ENCODE measurements around the gene STOM.
"Not testable (repeated sequence)": the region's sequence is repeated elsewhere in the genome, so short reads cannot be mapped to it uniquely, and the experiment has no call there.

STOM gene

DNA sequence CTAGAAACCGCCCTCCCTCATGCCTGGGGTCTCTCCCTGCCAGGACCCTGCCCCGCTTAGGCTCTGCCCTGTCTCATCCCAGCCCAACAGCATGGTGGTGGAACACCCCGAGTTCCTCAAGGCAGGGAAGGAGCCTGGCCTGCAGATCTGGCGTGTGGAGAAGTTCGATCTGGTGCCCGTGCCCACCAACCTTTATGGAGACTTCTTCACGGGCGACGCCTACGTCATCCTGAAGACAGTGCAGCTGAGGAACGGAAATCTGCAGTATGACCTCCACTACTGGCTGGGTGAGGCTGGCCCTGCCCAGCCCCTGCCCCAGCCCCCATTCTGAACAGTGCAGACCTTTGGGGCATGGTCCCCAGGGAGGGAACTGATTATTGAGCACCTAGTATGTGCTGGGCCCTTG lies 68.2 kb downstream of the STOM start:
- no peak for DNase-seq (ENCODE audit: low spot score)

DNA sequence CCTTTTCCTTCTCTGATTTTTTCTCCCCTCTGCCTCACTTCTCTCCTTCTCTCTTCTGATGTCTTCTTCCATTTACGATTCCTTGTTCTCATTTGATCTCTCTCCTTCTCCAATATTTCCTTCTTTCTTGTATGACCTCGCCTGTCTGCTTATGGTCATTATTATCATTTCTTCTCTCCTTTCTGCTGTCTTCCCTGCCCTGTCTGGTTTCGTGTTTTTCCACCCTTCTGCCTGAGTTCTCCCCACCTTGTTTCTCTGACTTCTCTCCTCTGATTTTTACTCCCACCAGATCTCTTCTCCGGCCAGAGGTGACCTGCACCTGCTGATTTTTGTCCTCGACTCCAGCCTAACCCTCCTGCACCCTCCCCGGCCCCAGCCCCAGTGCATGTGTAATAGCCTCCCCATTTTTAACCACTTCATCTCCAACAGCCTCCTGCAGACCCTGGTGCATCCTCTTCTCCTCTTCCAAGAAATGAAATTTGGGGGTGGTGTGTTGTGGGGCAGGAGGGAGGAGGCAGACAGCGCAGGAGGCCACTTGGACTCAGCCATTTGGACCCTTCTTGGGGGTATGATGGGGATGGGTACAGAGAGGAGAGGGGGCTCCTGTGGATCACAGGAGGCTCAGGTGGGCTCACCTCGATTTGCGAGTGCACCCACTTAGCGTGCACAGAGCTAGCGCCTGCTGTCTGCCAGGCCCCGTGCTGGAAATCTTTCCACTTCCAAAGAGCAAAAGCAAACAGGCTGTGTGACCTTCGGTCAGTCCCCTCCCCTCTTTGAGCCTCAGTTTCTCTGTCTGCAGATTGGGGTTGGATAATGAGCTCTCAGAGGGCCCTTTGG lies 69.5 kb downstream of the STOM start:
- DNase-seq (ENCODE audit: low spot score), result no peak

DNA sequence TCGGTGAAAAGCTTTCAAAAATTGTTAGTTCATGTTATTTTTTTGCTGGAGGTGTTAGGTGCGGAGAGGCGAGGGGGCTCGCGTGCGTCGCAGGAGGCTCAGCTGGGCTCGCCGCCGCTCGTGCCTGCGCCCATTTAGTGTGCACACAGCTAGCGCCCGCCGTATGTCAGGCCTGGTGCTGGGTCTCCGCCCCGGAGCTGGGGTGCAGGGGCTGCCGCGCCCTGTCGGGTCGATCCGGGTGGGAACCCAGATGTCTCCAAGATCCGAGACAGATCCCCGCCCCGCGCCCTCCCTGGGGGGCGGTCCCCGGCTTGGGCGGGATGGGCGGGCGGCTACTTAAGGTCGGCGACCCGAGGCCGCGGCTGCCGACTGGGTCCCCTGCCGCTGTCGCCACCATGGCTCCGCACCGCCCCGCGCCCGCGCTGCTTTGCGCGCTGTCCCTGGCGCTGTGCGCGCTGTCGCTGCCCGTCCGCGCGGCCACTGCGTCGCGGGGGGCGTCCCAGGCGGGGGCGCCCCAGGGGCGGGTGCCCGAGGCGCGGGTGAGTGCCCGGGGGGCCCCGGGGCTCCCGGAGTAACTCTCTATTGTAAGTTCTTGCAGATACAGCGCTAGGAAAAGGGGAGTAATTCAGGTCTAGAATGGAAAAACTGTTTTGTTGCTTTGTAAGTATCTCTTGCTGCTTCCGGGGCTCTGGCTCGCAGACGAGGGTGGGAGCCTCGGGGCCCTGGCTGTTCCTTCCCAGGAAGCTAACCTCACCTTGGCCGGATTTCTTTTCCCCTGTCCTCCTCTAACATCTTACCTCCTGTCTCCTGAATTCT lies 70.4 kb downstream of the STOM start:
- DNase-seq (ENCODE audit: low spot score), result no peak

GRCh38 chr9:121298689-121299466 lies 71.2 kb downstream of the STOM start:
- no peak for DNase-seq (ENCODE audit: low spot score)

DNA sequence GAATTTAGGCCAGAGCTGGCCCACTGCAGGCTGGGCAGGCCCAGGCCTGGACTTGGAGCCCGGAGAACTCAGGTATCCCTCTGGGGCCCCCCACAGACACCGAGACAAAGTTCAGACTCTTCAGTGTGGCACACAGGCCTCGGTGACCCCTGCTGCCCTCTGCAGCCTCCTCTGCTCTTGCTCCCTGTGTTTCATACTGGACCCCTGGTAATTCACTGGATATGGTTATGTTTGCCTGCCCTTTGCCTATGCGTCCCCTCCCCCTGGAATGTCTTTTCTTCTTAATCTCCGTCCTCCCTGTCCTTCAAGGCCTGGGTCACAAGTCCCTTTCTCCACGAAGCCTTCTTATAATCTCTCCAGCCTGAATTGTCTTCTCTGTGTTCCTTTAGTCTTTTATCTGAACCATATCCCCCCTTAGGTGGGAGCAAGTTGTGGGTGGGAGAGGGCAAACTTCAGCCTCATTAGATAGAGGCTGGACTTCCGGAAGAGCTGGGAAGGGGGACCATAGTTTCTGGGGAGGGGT lies 72.0 kb downstream of the STOM start:
- DNase-seq (ENCODE audit: low spot score), result no peak

GRCh38 chr9:121297389-121297788 lies 72.7 kb downstream of the STOM start:
- DNase-seq (ENCODE audit: low spot score), result no peak

DNA sequence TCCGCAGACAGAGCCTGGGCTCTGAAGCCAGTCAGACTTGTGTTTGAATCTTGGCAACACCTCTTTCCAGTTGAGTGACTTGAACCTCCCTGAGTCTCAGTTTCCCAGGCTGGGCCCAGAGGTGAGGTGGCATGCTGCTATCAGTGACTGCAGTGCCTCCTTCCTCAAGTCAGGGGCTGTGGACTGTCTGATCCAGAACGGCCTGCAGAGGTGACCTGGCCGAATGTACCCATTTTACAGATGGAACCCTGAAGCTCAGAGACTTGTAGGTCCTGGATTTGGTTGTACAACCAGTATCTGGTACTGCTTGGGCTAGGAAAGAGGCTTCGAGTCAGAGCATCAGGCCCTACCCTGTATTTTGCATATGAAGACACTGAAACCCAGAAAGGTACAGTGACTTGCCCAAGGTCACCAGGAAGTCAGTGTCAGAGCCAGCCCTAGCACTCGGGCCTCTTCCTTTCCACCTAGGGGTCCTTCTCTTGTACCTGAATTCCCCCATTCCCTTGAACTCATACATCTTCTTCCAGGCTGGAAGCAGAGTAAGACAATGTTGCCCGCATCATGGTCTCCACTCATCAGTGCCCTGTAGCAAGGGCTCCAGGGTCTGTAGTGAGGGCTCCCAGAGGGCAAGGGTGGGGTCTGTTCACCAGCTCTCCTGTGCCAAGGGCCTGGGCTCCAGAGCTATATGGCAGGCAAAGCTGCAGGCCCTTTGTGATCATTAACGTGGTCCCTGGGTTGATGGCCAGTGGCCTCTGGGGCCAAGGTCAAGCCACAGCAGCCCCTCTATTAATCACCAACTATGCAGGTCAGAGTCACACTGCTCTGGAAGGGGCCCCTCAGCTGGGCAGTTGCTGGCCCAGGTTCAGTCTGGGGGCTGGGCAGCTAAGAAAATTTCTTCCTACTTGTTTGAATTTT lies 73.6 kb downstream of the STOM start:
- no peak for DNase-seq (ENCODE audit: low spot score)

- DNase-seq (ENCODE audit: low spot score), result no peak
Observed at GRCh38 chr9:121295662-121296191, 74.3 kb downstream of the STOM start.

DNA sequence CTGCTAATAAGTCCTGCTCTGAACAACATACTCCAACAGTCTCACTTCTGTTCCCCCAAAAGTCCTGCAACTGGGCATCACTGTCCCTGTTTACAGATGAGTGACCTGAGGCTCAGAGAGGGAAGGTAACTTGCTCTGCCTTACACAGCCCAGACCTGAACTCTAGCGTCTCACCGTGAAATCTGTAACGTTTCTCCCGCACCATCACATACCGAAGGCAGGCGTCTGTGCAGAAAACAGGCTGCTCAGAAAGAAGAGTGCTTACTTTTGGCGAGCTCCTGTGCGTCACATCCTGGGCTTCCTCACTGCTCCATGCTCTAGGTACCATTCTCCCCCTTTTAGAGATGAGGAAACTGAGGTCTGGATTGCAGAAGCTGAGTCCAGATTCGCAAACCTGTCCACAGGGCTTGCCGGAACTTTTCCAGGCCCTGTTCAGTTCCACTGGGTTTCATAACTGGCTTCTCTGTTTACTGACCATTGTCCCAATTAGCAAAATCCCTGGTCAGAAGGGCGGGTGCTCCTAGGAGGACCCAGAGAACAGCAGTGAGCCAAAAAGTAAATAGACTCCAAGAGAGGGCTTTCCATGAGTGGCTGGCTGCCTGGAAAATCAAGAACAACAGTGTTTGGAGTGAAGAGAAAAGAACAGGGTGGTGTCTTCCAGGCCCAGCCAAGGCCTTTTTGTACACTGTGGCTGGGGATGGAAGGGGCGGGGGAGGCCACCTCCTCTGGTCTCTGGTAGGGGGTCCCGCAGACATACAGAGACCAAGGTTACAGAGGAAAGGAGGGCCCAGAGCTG lies 75.0 kb downstream of the STOM start:
- DNase-seq (ENCODE audit: low spot score), result no peak

DNA sequence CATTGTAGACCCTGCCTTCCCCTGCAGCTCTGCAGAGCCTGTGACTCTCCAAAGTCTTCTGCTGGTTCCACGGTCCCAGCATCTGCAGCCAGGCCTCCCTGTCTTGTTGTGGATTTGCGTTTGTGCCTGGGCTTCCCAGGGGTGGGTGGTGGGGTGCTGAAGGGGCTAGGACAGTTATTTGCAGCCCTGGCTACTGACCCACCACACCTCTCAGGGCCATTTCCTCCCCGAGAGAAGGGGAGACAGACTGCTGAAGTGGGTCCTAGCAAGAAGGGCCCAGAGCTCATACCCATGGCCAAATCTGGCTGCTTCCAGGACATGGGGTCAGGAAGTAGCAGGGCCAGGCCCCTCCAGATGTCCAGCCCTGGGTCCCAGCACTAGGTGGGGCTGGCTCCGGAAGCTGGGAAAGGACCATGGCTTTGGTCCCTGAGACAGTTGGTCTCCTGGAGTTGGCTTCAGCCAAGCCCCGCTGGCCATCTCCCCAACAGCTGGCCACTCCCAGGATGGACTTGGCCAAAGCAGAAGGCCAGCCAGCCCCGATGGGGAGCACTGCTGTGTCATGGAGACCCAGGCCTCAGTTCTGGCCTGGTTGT lies 75.8 kb downstream of the STOM start:
- DNase-seq (ENCODE audit: low spot score), result no peak

- DNase-seq (ENCODE audit: low spot score), result no peak
Observed at GRCh38 chr9:121292801-121293241, 77.2 kb downstream of the STOM start.

GRCh38 chr9:121292051-121292450 lies 78.0 kb downstream of the STOM start:
- DNase-seq (ENCODE audit: low spot score), result no peak

- not testable (repeated sequence) for DNase-seq (ENCODE audit: low spot score)
Observed at GRCh38 chr9:121291536-121291935, 78.5 kb downstream of the STOM start.

DNA sequence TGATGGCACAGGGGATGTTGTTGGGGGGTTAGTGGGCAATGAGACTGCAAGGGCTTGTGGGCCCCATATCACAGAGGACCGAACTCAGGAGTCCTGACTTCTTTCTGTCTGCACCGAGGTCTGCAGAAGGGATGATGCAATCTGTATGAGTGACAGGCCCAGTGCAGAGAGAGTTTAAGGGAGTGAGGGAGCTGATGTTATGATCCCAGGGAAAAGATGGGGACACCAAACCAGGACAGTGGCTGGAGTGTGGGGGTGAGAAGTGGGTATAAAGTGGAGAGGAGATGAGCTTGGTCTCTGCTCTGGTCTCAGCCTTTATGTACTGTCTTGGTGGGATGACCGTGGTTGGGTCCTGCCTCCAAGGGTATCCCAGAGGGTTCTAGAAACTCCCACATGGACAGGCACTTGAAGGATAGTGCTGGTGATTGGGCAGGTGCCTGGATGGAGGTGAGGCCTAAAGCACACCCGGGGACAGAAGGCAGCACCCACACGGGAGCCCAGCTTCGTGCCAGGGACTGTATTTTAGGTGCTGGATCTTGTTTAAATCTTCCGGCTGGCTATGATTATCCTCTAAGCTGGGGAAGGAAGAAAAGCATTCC lies 80.2 kb downstream of the STOM start:
- DNase-seq (ENCODE audit: low spot score), result no peak

DNA sequence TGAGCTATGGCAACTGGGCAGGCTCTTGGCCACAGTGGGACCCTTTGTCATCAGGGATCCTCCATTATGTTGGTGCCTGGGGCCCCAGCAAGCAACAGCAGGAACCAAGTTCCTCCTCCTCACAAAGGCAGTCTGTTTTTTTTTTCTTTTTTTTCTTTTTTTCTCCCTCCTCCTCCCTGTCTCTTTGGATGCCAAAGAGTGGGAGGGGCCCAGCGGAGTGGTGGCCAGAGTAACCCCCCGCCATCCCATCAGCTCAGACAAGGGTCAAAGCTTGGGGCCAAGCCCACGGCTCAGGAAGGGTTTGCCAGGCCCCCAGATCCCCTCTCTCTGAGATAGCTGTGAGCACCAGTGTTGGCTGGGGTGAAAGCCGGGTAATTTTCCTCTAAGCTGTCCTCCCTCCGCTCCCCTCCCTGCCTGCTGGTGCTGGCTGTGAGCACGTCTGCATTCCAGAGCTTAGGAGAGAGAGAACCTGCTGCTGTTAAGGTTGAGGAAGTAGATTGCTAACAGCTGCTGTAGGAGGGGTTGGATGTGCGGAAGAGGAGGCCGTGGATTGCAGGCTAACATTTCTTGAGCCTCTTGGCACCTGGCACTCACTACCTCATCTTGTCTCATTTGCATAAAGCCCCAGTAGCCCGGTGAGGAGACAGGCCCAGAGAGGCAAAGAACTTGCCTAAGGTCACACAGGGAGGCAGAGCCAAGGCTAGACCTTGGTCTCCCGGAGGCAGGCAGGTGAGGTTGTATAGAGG lies 80.9 kb downstream of the STOM start:
- DNase-seq (ENCODE audit: low spot score), result no peak

Data from SK-N-DZ (cell line).